ENCODE data around the gene ROR1.
"Not testable (repeated sequence)": the region's sequence is repeated elsewhere in the genome, so short reads cannot be mapped to it uniquely, and the experiment has no call there.

ROR1 gene

DNA sequence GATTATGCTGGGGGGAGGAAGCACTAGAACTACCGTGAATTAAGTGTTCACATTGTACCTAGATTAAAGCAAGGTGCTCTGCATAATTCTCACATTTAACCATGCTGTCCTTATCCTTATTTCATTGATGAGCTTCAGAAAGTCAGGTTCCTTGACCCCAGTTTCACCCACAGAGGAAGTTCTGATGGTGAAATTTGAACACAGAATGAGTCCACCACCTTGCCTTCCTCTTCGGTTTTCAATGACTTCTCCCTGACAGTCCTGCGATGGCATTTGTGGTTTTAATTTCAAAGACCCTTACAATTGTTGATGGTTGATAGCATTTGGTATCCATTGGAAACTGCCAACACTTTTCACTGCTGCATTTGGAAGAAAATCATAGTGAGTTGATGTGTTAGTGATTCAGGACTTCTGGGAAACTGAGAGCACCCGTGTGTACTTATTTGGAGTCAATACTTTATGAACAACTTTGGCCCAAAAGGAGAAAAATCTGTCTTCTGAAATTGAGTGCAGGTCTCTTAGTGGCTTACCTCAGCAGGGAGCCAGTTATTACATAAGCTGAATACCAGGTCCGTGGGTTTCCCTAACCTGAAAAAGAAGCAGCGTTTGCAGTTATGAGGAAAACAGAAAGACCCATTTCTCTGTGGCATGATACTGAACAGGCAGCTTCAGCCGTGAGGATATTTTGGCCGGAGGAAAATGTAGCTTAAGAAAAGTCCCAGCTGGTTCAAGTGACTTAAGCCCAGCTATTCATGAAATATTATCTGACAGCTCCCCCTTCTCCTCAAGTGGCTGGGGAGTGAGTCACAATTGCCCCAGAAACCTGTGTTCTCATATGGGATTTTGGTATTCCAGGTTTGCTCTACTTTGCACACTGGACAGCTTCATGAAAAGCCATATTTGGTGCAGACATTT, 47.5 kb downstream of the ROR1 start:
- H3K4me3 ChIP-seq (ENCODE audit: low read length), result no peak overlapping the region
- TF ChIP-seq CTCF (IDR thresholded peaks at IDR 0.05; ENCODE audit: insufficient read depth, low read depth, low read length, missing control alignments), result no peak
- peak; percentile 14 for DNase-seq (ENCODE audit: low read depth)

- H3K4me3 ChIP-seq (ENCODE audit: low read length), result no peak overlapping the region
- DNase-seq (ENCODE audit: low read depth), result no peak
- TF ChIP-seq CTCF (IDR thresholded peaks at IDR 0.05; ENCODE audit: insufficient read depth, low read depth, low read length, missing control alignments), result no peak
These were observed 48.7 kb downstream of the ROR1 start for GRCh38 chr1:63822540-63822939.

DNA sequence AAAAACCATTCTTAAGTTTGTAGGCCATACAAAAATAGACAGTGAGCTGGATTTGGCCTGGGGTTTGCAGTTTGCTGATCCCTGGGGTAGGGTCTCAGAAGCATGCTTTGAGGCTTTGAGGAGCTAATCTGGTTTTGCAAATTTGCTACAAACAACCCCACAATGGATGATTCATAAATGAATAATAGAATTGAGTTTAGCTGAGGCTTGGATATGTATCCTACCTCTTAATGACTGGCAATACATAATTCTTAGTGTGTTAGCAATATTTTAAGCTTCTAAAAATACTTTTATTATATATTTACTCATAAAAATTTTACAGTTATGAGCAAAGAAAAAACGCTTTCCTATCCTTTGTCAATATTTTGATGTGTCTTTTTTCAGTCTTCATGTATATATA, 50.6 kb downstream of the ROR1 start:
- TF ChIP-seq CTCF (IDR thresholded peaks at IDR 0.05; ENCODE audit: insufficient read depth, low read depth, low read length, missing control alignments), result no peak
- DNase-seq (ENCODE audit: low read depth), result peak; percentile 15
- no peak overlapping the region for H3K4me3 ChIP-seq (ENCODE audit: low read length)

DNA sequence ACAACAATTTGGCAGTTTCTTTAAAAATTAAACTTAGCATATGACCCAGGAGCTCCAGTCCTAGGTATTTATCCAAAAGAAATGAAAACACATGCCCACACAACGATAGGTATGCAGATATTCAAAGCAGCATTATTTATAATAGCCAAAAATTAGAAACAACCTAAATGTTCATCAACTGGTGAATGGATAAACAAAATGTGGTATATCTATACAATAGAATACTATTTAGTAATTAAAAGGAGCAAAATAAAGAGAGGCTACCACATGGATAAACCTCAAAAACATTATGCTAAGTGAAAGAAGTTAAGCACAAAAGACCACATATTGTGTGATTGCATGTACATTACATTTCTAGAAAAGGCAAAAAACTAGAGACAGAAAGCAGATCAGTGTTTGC, 51.3 kb downstream of the ROR1 start:
- H3K4me3 ChIP-seq (ENCODE audit: low read length), result no peak overlapping the region
- no peak for DNase-seq (ENCODE audit: low read depth)
- no peak for TF ChIP-seq CTCF (IDR thresholded peaks at IDR 0.05; ENCODE audit: insufficient read depth, low read depth, low read length, missing control alignments)

- H3K4me3 ChIP-seq (ENCODE audit: low read length); DNase-seq (ENCODE audit: low read depth): not testable (repeated sequence)
These were observed 52.5 kb downstream of the ROR1 start for GRCh38 chr1:63826246-63826861.

DNA sequence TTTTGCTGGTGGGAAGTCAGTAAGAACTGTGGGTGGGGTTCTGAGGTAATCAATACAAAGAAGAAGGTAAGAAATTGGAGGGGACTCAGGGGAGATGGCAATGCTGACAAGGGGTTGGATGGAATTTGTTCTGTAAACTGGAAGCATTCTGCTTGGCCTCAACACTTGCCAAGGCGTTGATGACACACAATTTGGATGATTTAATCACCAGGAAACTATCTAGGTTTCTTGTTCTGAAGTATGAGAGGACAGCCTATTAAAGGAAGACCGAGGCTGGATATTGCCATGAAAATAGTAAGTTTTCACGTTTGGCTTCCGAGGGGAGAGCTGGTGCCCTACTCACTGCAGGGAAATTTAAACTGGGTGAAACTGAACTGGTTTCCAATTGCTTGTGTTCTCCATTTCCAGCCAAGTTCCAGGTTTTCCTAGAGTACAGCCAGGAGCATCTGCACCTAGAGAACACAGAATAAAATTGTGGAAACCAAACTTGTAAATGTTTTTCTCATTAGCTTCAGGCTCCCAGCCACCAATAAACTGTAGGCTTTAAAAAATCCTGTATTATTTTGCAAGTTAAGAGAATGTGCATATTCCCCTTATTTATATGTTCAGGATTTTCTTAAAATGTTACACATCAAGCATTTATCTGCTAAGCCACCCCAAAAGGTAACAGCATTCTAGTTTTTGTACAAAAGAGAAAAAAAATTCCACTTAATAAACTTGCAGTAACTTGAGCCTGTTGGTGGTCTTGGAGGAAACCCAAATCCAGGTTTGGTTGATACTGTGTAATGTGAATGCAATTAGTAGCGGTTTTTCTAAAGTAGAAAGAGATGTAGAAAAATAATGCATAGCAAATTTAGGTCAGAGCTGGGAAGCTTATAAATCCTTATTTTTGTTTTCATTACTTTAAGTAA, 53.8 kb downstream of the ROR1 start:
- no peak overlapping the region for H3K4me3 ChIP-seq (ENCODE audit: low read length)
- DNase-seq (ENCODE audit: low read depth), result peak; percentile 29
- TF ChIP-seq CTCF (IDR thresholded peaks at IDR 0.05; ENCODE audit: insufficient read depth, low read depth, low read length, missing control alignments), result no peak

All from epithelial cell of esophagus (primary cell).